WERI-Rb-1 (cell line): ENCODE measurements around the gene CCDC88C.

Experiments
- DNase-seq: peaks from one replicate; pipeline ENCODE4 v3.0.0-alpha.2; 2020
- H3K27ac ChIP-seq: fragments of 250-450 bp; sonication (Bioruptor Pico); 2 replicates; pipeline ENCODE4 v1.5.1; 2020; ENCODE audit warnings: mild to moderate bottlenecking, moderate library complexity
- H3K27me3 ChIP-seq: fragments of 250-450 bp; sonication (Bioruptor Pico); 2 replicates; pipeline ENCODE4 v1.5.1; 2021; ENCODE audit warnings: mild to moderate bottlenecking, low read depth, moderate library complexity; ENCODE audit not compliant: insufficient read depth, severe bottlenecking
- H3K36me3 ChIP-seq: fragments of 250-450 bp; sonication (Bioruptor Pico); 2 replicates; pipeline ENCODE4 v1.5.1; 2020; ENCODE audit warnings: mild to moderate bottlenecking, moderate library complexity
- H3K4me3 ChIP-seq: 2 replicates; pipeline ENCODE4 v1.5.1; 2011; ENCODE audit warnings: low read depth, mild to moderate bottlenecking, control low read depth, low read length
- H3K9me3 ChIP-seq: fragments of 250-450 bp; sonication (Bioruptor Pico); 2 replicates; pipeline ENCODE4 v1.5.1; 2021; ENCODE audit warnings: mild to moderate bottlenecking, moderate library complexity; ENCODE audit not compliant: severe bottlenecking
- CTCF ChIP-seq: IDR thresholded peaks from 2 replicates; pipeline ENCODE4 v1.5.1; 2011; ENCODE audit warnings: low read depth, mild to moderate bottlenecking, control low read depth, inconsistent platforms, low read length

CCDC88C gene

GRCh38 chr14:91387169-91387835, 30.3 kb downstream of the CCDC88C start:
- Histone ChIP-seq H3K36me3 (peaks cover 16% of the 10 kb centered on the region), H3K9me3 (no peaks in the 10 kb centered on the region), H3K27me3 (no peaks in the 10 kb centered on the region), H3K4me3 (no peak overlapping the region), H3K27ac (peak overlapping the region; percentile 96)
- peak; percentile 87 for DNase-seq
- peak; percentile 35; the same call in 1 of the 2 replicates for TF ChIP-seq CTCF

DNA sequence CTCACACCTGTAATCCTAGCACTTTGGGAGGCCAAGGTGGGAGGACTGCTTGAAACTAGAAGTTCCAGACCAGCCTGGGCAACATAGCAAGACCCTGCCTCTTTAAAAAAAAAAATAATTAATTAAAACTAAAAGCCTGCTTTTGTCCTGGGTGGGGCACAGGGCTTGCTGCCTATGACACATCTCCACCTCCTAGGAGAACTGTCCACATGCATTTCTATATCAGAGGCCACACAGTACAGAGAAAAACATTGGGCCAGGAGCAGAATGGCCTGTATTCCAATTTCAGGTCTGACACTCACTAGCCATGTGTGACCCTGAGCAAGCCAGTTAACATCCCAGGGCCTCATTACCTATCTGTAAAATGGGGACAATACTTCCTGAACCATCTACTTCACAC, 31.9 kb downstream of the CCDC88C start:
- DNase-seq: no peak
- Histone ChIP-seq H3K4me3 (no peak overlapping the region), H3K27ac (peak overlapping the region; percentile 96; the same call in 1 of the 2 replicates), H3K27me3 (no peaks in the 10 kb centered on the region), H3K36me3 (peaks cover 27% of the 10 kb centered on the region), H3K9me3 (no peaks in the 10 kb centered on the region)
- TF ChIP-seq CTCF: no peak

- H3K27ac ChIP-seq: peak overlapping the region; percentile 11; the same call in 1 of the 2 replicates
- H3K36me3 ChIP-seq: peaks cover 27% of the 10 kb centered on the region
- no peak for DNase-seq
- no peaks in the 10 kb centered on the region for H3K9me3 ChIP-seq
- TF ChIP-seq CTCF: no peak
- no peaks in the 10 kb centered on the region for H3K27me3 ChIP-seq
- H3K4me3 ChIP-seq: no peak overlapping the region
Observed at GRCh38 chr14:91385224-91385623, 32.4 kb downstream of the CCDC88C start.

- Histone ChIP-seq H3K4me3 (no peak overlapping the region), H3K9me3 (no peaks in the 10 kb centered on the region), H3K36me3 (peaks cover 34% of the 10 kb centered on the region), H3K27me3 (no peaks in the 10 kb centered on the region), H3K27ac (peak overlapping the region; percentile 86)
- DNase-seq: no peak
- no peak for TF ChIP-seq CTCF
Observed at GRCh38 chr14:91383439-91383838, 34.2 kb downstream of the CCDC88C start.

DNA sequence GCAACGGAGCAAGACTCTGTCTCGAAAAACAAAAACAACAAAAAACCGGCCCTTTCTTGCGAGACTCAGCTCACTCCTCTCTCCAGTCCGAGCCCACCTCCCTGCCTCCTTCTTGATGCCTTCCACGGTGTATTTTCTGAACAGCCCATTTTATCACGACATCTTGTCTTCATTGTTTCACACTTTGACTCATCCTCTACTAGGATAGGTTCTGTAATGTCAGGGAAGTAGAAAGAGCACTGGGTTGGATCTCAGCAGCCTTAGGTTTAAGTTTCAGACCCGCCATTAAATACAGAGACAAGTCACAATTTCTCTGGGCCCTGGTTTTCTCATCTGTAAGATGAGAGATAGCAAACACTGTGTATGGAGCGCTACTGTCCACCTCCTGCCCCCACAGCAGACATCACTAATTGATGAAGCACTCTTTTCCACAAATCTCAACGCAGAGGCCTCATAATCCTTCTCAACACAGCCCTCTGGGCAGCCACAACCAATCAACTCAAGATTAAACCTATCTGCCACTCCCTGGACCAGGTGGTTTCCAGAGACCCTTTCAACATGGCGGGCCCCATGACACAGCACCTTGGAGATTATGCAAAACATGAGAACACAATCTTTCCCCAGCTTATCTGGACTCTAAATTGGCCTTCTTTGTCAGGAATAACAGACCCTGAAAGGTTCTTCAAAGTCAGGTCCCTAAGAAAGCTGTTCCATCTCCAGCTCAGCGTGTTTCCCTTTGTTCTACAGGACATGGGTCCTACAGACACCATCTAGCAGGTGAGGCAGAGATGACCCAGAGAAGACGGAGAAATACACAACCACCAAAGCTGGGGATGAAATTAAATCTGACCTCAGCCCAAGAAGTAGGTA, 35.6 kb downstream of the CCDC88C start:
- H3K4me3 ChIP-seq: no peak overlapping the region
- H3K9me3 ChIP-seq: no peaks in the 10 kb centered on the region
- H3K36me3 ChIP-seq: peaks cover 34% of the 10 kb centered on the region
- peak; percentile 80 for DNase-seq
- TF ChIP-seq CTCF: no peak
- H3K27ac ChIP-seq: peak overlapping the region; percentile 86
- no peaks in the 10 kb centered on the region for H3K27me3 ChIP-seq
